HFFc6 (cell line): ENCODE data around the gene P2RX3. TPM values are rescaled to one million over a fixed set of nuclear protein-coding genes. Genes with fewer than 3 reads are reported as not detected.

Source experiments
- DNase-seq: peaks from one replicate; pipeline ENCODE4 v3.0.0-alpha.2; 2018
- H3K27ac Mint-ChIP-seq: 2 replicates; pipeline ENCODE4 v1.8.0; 2020; ENCODE audit warnings: mild to moderate bottlenecking, mixed read lengths
- H3K27me3 Mint-ChIP-seq: 2 replicates; pipeline ENCODE4 v1.8.0; 2021; ENCODE audit warnings: mild to moderate bottlenecking, moderate library complexity, mixed read lengths; ENCODE audit not compliant: insufficient read depth
- H3K36me3 Mint-ChIP-seq: 2 replicates; pipeline ENCODE4 v1.8.0; 2021; ENCODE audit warnings: low read depth, mixed read lengths
- H3K4me1 Mint-ChIP-seq: 2 replicates; pipeline ENCODE4 v1.8.0; 2020; ENCODE audit warnings: low read depth, mixed read lengths
- H3K4me3 Mint-ChIP-seq: 2 replicates; pipeline ENCODE4 v1.8.0; 2020; ENCODE audit warnings: mild to moderate bottlenecking, moderate library complexity, mixed read lengths
- H3K9me3 Mint-ChIP-seq: 2 replicates; pipeline ENCODE4 v1.8.0; 2020; ENCODE audit warnings: mild to moderate bottlenecking, mixed read lengths
- CTCF ChIP-seq: fragments of 200-600 bp; sonication (generic); IDR thresholded peaks from 2 replicates; pipeline ENCODE4 v1.5.0; 2021; ENCODE audit warnings: antibody characterized with exemption, mild to moderate bottlenecking
- total RNA-seq, 6 experiments: library from RNA; stranded (reverse); fragmentation: NEBNext Ultra II Directional; extraction: Animal tissue kit (Norgen Biotek cat#: 25700); gene quantifications; 2 replicates in 1 of 6; 3 replicates in 5 of 6; pipeline ENCODE4 v1.2.3, GENCODE V29; 2021

Gene P2RX3
- total RNA-seq, 6 experiments from 2014 or later = not detected

- peak overlapping the region; percentile 39; the same call in 1 of the 2 replicates for H3K4me3 Mint-ChIP-seq
- TF ChIP-seq CTCF = no peak
- no peak for DNase-seq
- peaks cover 5% of the 10 kb centered on the region for H3K27me3 Mint-ChIP-seq
- peaks cover 44% of the 10 kb centered on the region for H3K36me3 Mint-ChIP-seq
- H3K9me3 Mint-ChIP-seq = no peaks in the 10 kb centered on the region
- peaks cover 84% of the 10 kb centered on the region for H3K4me1 Mint-ChIP-seq
- no peak overlapping the region for H3K27ac Mint-ChIP-seq
These were observed 30.4 kb upstream of the P2RX3 start for GRCh38 chr11:57307666-57308270.

GRCh38 chr11:57308426-57309060 lies 29.6 kb upstream of the P2RX3 start:
- TF ChIP-seq CTCF = no peak
- Mint-ChIP-seq H3K4me3 (peak overlapping the region; percentile 39), H3K4me1 (peaks cover 81% of the 10 kb centered on the region), H3K36me3 (peaks cover 36% of the 10 kb centered on the region), H3K27ac (peak overlapping the region; percentile 62), H3K9me3 (no peaks in the 10 kb centered on the region), H3K27me3 (peaks cover 5% of the 10 kb centered on the region; the same call in 1 of the 2 replicates)
- no peak for DNase-seq

DNA sequence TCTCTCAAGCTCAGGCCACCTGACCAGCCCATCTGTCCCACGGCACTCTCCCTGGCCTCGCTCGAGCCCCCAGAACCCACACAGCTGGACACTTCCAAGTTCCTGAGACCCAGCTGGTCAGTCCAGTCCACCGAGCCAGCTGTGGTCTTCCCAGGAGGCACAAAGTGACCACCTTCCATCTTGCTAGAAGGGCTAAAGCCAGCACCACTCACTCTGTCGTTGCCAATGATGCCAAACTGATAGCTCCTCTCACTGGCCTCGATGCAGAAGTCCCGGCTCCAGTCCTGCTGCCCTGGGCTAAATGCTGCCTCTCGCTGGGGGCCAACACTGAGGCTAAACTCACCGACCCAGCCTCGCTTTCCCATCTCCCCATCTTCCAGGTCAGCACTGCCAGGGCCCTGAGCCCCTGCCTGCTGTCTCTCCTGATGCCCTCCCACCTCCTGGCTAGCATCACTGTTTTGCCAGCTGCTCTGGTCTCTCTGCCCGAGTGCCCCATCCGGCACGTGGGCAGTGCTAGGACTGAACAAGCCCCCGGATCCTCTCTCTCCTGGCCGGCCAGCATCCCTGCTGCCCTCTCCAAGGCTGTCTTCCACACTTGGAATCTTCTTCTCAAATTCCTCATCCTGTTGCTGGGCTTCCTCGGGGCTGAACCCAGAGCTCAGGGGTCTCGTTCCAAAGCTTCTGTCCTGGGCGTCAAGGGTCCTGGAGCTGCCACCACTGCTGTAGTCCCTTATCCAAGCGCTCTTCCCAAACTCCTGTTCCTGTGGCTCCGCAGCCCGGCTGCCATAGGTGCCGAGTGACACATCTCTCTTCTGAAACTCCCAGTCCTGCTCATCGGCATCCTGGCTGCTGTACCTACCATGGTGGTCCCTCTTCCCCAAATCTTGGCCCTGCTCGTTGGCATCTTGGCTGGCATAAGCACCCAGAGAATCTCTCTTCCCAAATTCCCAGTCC lies 28.8 kb upstream of the P2RX3 start:
- Mint-ChIP-seq H3K36me3 (peaks cover 29% of the 10 kb centered on the region), H3K27ac (peak overlapping the region; percentile 92), H3K4me3 (peak overlapping the region; percentile 46), H3K4me1 (peaks cover 73% of the 10 kb centered on the region), H3K27me3 (peaks cover 5% of the 10 kb centered on the region; the same call in 1 of the 2 replicates), H3K9me3 (no peaks in the 10 kb centered on the region)
- TF ChIP-seq CTCF = no peak
- no peak for DNase-seq

DNA sequence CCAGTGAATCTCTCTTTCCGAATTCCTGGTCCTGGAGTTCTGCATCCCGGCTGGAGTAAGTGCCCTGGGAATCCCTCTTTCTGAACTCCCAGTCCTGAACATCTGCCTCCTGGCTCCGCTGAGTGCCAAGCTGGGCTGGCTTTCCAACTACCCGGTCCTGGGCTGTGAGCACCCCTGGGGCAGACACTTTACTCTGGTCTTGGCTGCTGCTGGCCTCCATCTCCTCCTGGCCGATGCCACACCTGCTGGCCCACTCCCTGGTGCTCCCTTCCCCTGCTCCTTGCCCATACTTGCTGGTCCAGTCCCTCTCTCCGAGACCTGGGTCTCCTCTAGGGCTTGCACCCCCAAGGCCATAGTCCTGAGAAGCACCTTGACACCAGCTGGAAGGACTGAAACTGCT lies 28.1 kb upstream of the P2RX3 start:
- DNase-seq = no peak
- H3K4me3 Mint-ChIP-seq = peak overlapping the region; percentile 88
- peaks cover 65% of the 10 kb centered on the region for H3K4me1 Mint-ChIP-seq
- TF ChIP-seq CTCF = no peak
- peaks cover 5% of the 10 kb centered on the region; the same call in 1 of the 2 replicates for H3K27me3 Mint-ChIP-seq
- peaks cover 29% of the 10 kb centered on the region for H3K36me3 Mint-ChIP-seq
- peak overlapping the region; percentile 92 for H3K27ac Mint-ChIP-seq
- no peaks in the 10 kb centered on the region for H3K9me3 Mint-ChIP-seq

DNA sequence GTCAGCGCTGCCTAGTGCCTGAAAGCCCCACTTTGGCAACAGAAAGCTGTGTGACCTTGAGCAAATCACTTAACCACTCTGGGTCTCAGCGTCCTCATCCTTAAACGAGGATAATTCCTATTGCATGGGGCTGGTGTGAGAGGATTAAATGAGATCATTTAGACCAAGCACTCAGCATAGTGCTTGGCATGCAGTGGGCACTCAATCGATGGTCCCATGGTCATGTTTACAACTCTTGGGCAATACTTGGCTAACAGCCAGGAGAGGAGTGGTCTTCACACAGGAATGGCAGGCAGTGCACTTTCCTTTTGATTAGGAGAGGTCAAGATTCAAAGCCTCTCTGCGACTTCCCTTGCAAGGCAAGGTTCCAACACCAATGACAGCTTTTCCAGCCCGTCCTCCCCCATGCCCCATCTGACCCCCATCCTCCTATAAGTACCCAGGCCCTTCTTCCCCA lies 27.5 kb upstream of the P2RX3 start:
- peak overlapping the region; percentile 92 for H3K27ac Mint-ChIP-seq
- H3K4me3 Mint-ChIP-seq = peak overlapping the region; percentile 88
- peaks cover 5% of the 10 kb centered on the region; the same call in 1 of the 2 replicates for H3K27me3 Mint-ChIP-seq
- no peaks in the 10 kb centered on the region for H3K9me3 Mint-ChIP-seq
- peak; percentile 13 for DNase-seq
- H3K36me3 Mint-ChIP-seq = peaks cover 29% of the 10 kb centered on the region
- TF ChIP-seq CTCF = no peak
- peaks cover 60% of the 10 kb centered on the region for H3K4me1 Mint-ChIP-seq
